Prostate gland (tissue), 2 donors: Measurements from ENCODE around the gene SYCE3.
"Not testable (repeated sequence)": the region's sequence is repeated elsewhere in the genome, so short reads cannot be mapped to it uniquely, and the experiment has no call there.

ENCODE experiments used
- CTCF ChIP-seq, 4 experiments: fragments of 200-600 bp in 2 of 4; fragments of 450-650 bp in 2 of 4; sonication (generic) in 2 of 4; IDR thresholded peaks; 1 replicate in 3 of 4; 2 replicates in 1 of 4; pipeline ENCODE4 v1.5.1; 2016 to 2019; ENCODE audit warnings: antibody characterized with exemption in 4 of 4, mild to moderate bottlenecking in 2 of 4, moderate library complexity in 2 of 4
- POLR2A ChIP-seq: fragments of 450-650 bp; IDR thresholded peaks from one replicate; pipeline ENCODE4 v1.6.1; 2016; ENCODE audit warnings: antibody characterized with exemption, mild to moderate bottlenecking
- POLR2AphosphoS5 ChIP-seq: sonication (generic); formaldehyde crosslinking; IDR thresholded peaks from one replicate; pipeline ENCODE4 v1.6.1; 2017; ENCODE audit warnings: antibody characterized with exemption

GRCh38 chr22:50520184-50520583 is 42.5 kb downstream of the SYCE3 start:
- TF ChIP-seq CTCF (IDR thresholded peaks at IDR 0.05); POLR2A; POLR2AphosphoS5: not testable (repeated sequence)
